ENCODE measurements around the gene ALKBH1.
A peak's percentile ranks its signal among the peaks of the same experiment; 100 is the strongest.

DNA sequence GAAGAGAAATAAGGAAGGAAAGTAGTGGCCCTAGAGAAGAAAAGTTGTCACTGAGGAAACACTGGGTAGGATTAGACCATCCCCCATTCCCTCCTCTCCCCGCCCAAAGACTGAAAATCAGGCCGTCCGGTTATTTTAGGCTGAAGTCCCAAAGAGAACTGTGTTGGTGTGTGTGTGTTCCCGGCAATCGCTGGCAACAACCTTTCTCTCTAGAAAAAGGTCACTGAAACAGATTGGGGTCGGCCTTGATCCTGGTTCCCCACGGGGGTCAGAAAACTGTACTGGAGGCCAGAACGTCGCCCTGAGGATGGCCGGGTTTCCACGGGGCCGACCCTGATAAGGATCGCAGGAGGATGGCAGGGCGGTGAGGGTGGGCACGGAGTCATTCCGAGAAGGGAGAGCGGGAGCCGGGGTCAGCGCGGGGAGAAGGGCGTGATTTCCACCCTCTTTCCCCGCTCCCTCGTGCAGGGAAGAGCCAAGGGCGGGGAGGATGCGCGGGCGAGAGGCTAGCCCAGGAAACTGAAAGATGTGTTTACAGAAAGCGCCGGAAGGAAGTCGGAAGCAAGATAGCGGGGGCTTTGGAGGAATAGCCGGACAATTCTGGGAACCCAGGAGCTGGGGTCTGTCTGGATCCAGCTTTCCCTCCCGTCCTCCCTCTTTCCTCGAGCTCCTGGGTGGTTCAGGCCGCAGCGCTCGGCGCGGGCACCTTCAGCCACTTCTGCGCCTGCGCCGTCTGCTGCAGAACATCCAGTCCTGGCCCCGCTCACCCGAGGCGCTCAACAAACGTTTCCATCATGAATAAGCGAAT lies 66.1 kb downstream of the ALKBH1 start:
- TF ChIP-seq POLR2A (IDR thresholded peaks at IDR 0.05; ENCODE audit: low read depth, low read length) = peak; percentile 36; the same call in 1 of the 2 replicates
- TF ChIP-seq POLR2AphosphoS5 (IDR thresholded peaks at IDR 0.05; ENCODE audit: low read depth, low read length) = peak; percentile 38; the same call in 1 of the 2 replicates
